Panc1 (cell line): Measurements from ENCODE around the gene TRAM2. TPM values are rescaled to one million over a fixed set of nuclear protein-coding genes. Genes with fewer than 3 reads are reported as not detected.

Experiments
- ATAC-seq: fragments of 200-7000 bp; cut with Tn5 transposase; 2 replicates; pipeline ENCODE4 v1.9.1; 2020; ENCODE audit warnings: mild to moderate bottlenecking, moderate library complexity
- BruUV-seq: library from RNA; stranded (reverse); fragments of 400-500 nt; replicated peaks from 2 replicates; lab custom pipeline; 2021; lab: Mats Ljungman, UMichigan
- CTCF ChIA-PET: fragments of 300-600 bp; sonication (Branson Sonifier 250); formaldehyde crosslinking; loops from one replicate; lab custom pipeline; 2022; ENCODE audit warnings: antibody characterized with exemption; lab: Charles Lee
- POLR2A ChIA-PET: fragments of 300-600 bp; sonication (Branson Sonifier 250); formaldehyde crosslinking; loops from one replicate; lab custom pipeline; 2022; ENCODE audit warnings: antibody characterized with exemption; lab: Charles Lee
- DNase-seq: peaks from one replicate; pipeline ENCODE4 v3.0.0-alpha.2; 2010; ENCODE audit warnings: low read depth, low spot score
- H3K27ac ChIP-seq: 2 replicates; pipeline ENCODE4 v1.5.1; 2011; ENCODE audit warnings: mild to moderate bottlenecking, low read length, inconsistent platforms
- H3K27me3 ChIP-seq: fragments of 200-500 bp; sonication (Bioruptor generic); 2 replicates; pipeline ENCODE4 v1.6.0; 2014; ENCODE audit warnings: low read length, inconsistent platforms; ENCODE audit not compliant: control insufficient read depth, insufficient read depth
- H3K36me3 ChIP-seq: fragments of 200-500 bp; sonication (Bioruptor generic); 2 replicates; pipeline ENCODE4 v1.5.1; 2014; ENCODE audit warnings: inconsistent platforms, mild to moderate bottlenecking, low read length, moderate library complexity; ENCODE audit not compliant: control insufficient read depth, insufficient read depth
- H3K4me1 ChIP-seq: 2 replicates; pipeline ENCODE4 v1.5.1; 2011; ENCODE audit warnings: inconsistent platforms, mild to moderate bottlenecking, low read length, moderate library complexity; ENCODE audit not compliant: control insufficient read depth, insufficient read depth
- H3K4me3 ChIP-seq, 2 experiments: 2 replicates each; pipeline ENCODE4 v1.5.1; 2011 to 2012; ENCODE audit warnings: low read depth in 2 of 2, low read length in 2 of 2, mild to moderate bottlenecking in 2 of 2, inconsistent platforms in 1 of 2, moderate library complexity in 1 of 2
- H3K9me3 ChIP-seq: fragments of 200-500 bp; sonication (Bioruptor generic); 2 replicates; pipeline ENCODE4 v1.5.1; 2014; ENCODE audit warnings: low read depth, mild to moderate bottlenecking, inconsistent platforms, low read length, moderate library complexity; ENCODE audit not compliant: control insufficient read depth, insufficient read depth
- CTCF ChIP-seq: fragments of 450-650 bp; IDR thresholded peaks from 2 replicates; pipeline ENCODE4 v1.5.1; 2017; ENCODE audit warnings: mild to moderate bottlenecking
- POLR2AphosphoS5 ChIP-seq: IDR thresholded peaks from 2 replicates; pipeline ENCODE4 v1.6.1; 2012; ENCODE audit warnings: mild to moderate bottlenecking, low read depth, low read length, moderate library complexity
- REST ChIP-seq, 2 experiments: IDR thresholded peaks; 2 replicates each; pipeline ENCODE4 v1.6.1; 2011 to 2012; ENCODE audit warnings: low read depth in 2 of 2, control low read depth in 1 of 2, low read length in 1 of 2, mild to moderate bottlenecking in 1 of 2, moderate library complexity in 1 of 2; ENCODE audit not compliant: insufficient read depth in 1 of 2
- SIN3A ChIP-seq: IDR thresholded peaks from 2 replicates; pipeline ENCODE4 v1.6.1; 2012; ENCODE audit warnings: low read depth, mild to moderate bottlenecking, low read length, moderate library complexity, borderline replicate concordance; ENCODE audit not compliant: insufficient read depth
- TCF7L2 ChIP-seq: IDR thresholded peaks from 2 replicates; pipeline ENCODE4 v1.6.1; 2011; ENCODE audit warnings: mild to moderate bottlenecking, low read depth, low read length, inconsistent platforms
- in situ Hi-C: cut with HindIII; loops from 2 replicates; pipeline ENCODE4 v1.10.0; 2016; ENCODE audit warnings: low sequenced_read_pairs, low pct_unique_long_range_greater_than_20kb
- intact Hi-C: fragments of 100-400 bp; cut with micrococcal nuclease; formaldehyde crosslinking; loops from one replicate; pipeline ENCODE4 v1.10.0; 2022; ENCODE audit not compliant: unreplicated experiment
- total RNA-seq: library from RNA; stranded (reverse); gene quantifications from one replicate; pipeline ENCODE4 v1.2.1, GENCODE V29; 2021; ENCODE audit not compliant: unreplicated experiment

The TRAM2 gene
- total RNA-seq, 1 experiment from 2014 or later = 56.7 TPM

GRCh38 chr6:52610011-52610410, 33.2 kb upstream of the TRAM2 start:
- H3K36me3 ChIP-seq = no peaks in the 10 kb centered on the region
- no peak overlapping the region for H3K4me3 ChIP-seq
- no peak overlapping the region for H3K27ac ChIP-seq
- intact Hi-C loops (no loop called here), in situ Hi-C loops (no loop called here)
- H3K27me3 ChIP-seq = no peaks in the 10 kb centered on the region
- no peak for TF ChIP-seq TCF7L2
- TF ChIP-seq REST (IDR thresholded peaks at IDR 0.05; ENCODE audit: insufficient read depth in 1 of 2, low read depth in 2 of 2, low read length in 1 of 2) = no peak
- no peak for TF ChIP-seq POLR2AphosphoS5
- no peak for TF ChIP-seq SIN3A
- TF ChIP-seq CTCF = no peak
- CTCF ChIA-PET = no interaction called here
- no peaks in the 10 kb centered on the region for H3K4me1 ChIP-seq
- ATAC-seq = no peak
- no peaks in the 10 kb centered on the region for H3K9me3 ChIP-seq
- POLR2A ChIA-PET = no interaction called here
- BruUV-seq = no TSS peak
- no peak for DNase-seq

GRCh38 chr6:52605610-52606185, 28.8 kb upstream of the TRAM2 start:
- POLR2A ChIA-PET = interaction anchor here (0.9 kb wide), 1 partner anchor 436 kb away, joined by 3 read pairs; no protein-coding TSS in a partner anchor
- ATAC-seq = no peak
- in situ Hi-C loops (no loop called here), intact Hi-C loops (no loop called here)
- H3K27me3 ChIP-seq = no peaks in the 10 kb centered on the region
- TF ChIP-seq SIN3A = no peak
- TF ChIP-seq CTCF = no peak
- no peak for TF ChIP-seq REST (IDR thresholded peaks at IDR 0.05; ENCODE audit: insufficient read depth in 1 of 2, low read depth in 2 of 2, low read length in 1 of 2)
- no peak for TF ChIP-seq POLR2AphosphoS5
- TF ChIP-seq TCF7L2 = no peak
- no peaks in the 10 kb centered on the region; the same call in 1 of the 2 replicates for H3K4me1 ChIP-seq
- no TSS peak for BruUV-seq
- H3K4me3 ChIP-seq = no peak overlapping the region
- H3K9me3 ChIP-seq = no peaks in the 10 kb centered on the region
- CTCF ChIA-PET = interaction anchor here (0.6 kb wide), 1 partner anchor 67 kb away, joined by 3 read pairs; no protein-coding TSS in a partner anchor
- DNase-seq = no peak
- H3K27ac ChIP-seq = no peak overlapping the region
- H3K36me3 ChIP-seq = no peaks in the 10 kb centered on the region
